SW480 (cell line): ENCODE results near the gene MRAP2.
"Not testable (repeated sequence)": the region's sequence is repeated elsewhere in the genome, so short reads cannot be mapped to it uniquely, and the experiment has no call there.

Experiments
- DNase-seq: peaks from one replicate; pipeline ENCODE4 v3.0.0-alpha.2; 2016; ENCODE audit warnings: low spot score

MRAP2 gene

GRCh38 chr6:84077645-84078044 is 44.1 kb downstream of the MRAP2 start:
- DNase-seq = no peak

- DNase-seq = no peak
These were observed 44.8 kb downstream of the MRAP2 start for GRCh38 chr6:84078335-84078734.

- DNase-seq = no peak
These were observed 47.6 kb downstream of the MRAP2 start for GRCh38 chr6:84081222-84081621.

DNA sequence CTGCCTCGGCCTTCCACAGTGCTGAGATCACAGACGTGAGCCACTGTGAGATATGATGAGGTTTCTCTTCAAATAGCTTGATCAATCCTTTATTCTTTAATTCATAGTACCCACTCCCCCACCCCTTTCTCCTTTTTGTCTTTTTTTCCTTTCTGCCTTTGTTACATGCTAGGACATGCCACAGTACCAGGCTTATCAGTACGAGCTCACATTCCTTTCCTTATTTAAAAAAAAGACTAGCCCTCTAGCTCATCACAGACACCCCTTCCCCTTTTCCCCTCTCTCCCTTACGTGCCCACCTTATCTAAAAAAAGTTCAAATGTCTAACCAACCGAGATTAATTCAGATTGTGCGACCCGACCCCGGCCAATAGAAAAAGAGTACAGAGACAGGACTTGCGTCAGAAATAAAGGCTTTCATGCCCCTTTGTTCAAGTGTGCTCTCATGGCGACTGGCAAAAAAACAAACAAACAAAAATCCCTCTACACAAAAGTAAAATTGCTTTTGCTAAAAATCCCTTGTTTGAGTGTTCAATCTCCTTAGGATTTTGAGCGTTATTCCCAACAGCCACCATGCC is 49.2 kb downstream of the MRAP2 start:
- DNase-seq = no peak

DNA sequence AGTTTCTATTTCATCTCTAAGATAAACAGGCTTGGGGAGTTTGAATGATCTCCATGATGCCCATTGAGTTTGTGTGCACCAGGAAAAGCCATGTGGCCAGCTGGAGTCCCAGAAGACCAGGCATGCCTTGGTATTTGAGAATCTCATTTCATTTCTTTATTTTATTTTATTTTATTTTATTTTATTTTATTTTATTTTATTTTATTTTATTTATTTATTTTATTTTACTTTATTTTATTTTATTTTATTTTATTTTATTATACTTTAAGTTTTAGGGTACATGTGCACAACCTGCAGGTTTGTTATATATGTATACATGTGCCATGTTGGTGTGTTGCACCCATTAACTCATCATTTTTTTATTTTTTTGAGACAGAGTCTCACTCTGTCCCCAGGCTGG is 51.1 kb downstream of the MRAP2 start:
- not testable (repeated sequence) for DNase-seq

GRCh38 chr6:84086056-84086455 is 52.5 kb downstream of the MRAP2 start:
- DNase-seq = no peak

- no peak for DNase-seq
These were observed 53.2 kb downstream of the MRAP2 start for GRCh38 chr6:84086545-84087429.

- DNase-seq = no peak
These were observed 55.5 kb downstream of the MRAP2 start for GRCh38 chr6:84089081-84089480.

DNA sequence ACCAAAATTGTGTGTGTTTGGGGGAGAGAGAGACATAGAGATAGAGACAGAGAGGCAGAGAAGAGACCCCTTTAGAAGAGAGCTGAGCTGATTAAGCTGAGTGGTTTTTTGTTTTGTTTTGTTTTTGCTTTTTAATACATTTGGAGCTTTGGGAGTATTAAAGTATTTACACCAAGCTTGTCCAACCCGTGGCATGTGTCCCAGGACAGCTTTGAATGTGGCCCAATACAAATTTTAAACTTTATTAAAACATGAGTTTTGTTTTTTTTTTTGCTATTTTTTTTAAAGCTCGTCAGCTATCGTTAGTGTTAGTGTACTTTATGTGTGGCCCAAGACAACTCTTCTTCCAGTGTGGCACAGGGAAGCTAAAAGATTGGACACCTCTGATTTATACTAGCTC is 56.0 kb downstream of the MRAP2 start:
- DNase-seq = no peak

GRCh38 chr6:84093441-84094435 is 60.2 kb downstream of the MRAP2 start:
- no peak for DNase-seq

DNA sequence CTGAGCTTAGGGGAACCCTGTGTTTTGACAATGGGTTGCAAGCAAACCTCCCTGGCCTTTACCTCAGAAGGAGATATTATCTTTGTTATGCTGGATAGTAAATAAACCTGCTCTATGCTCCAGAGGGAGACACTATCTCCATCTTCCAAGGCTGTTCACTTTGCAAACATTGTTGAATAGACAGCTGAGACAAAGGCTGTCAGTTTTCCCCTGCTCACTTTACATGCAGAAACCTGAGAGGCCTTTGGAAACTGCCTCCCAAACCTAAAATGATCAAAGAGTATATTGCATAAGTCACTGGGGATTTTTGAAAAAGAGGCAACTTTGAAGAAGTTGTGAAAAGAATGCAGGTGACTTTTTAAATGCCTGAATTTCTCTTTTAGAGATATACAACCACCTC is 61.6 kb downstream of the MRAP2 start:
- DNase-seq = no peak

DNA sequence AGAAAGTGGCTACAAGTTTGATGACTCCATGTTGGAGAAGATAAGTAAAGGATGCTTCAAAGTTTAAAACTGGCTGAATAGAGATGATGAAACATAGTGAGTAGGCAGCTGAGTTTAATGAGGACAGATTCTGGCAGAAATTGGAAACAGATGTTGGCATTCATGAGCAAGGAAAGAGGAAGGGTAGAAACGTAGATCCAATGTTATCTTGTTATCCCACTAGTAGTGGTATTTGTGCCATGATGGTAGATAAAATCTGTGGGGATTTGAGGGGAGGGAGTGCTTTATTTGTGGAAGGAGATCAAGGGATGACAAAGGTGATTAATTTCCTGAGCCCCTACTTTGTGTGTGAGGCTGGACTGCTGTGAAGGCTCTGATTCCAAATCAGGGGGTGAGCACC is 69.5 kb downstream of the MRAP2 start:
- no peak for DNase-seq

DNA sequence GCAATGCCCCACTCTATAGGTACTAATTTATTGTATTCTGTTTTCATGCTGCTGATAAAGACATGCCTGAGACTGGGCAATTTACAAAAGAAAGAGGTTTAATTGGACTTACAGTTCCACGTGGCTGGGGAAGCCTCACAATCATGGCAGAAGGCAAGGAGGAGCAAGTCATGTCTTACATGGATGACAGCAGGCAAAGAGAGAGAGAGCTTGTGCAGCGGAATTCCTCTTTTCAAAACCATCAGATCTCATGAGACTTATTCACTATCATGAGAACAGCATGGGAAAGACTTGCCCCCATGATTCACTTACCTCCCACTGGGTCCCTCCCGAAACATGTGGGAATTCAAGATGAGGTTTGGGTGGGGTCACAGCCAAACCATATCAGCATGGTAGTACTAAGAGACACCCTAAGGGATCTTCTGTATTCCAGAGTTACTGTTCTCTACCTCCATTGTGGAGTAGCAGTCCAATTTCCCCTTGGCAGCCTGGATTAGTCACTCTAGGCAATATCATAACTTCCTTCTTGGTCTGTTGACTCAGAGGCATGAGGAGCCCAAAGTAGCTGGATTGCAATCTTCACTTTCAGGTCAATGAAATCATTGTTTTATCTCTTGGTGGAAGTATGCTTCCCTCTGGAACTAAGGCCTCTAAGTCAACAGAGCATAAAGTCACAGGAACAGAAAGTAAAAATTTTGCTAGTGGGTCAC is 71.8 kb downstream of the MRAP2 start:
- DNase-seq = not testable (repeated sequence)

GRCh38 chr6:84107495-84107894 is 73.9 kb downstream of the MRAP2 start:
- DNase-seq = no peak

DNA sequence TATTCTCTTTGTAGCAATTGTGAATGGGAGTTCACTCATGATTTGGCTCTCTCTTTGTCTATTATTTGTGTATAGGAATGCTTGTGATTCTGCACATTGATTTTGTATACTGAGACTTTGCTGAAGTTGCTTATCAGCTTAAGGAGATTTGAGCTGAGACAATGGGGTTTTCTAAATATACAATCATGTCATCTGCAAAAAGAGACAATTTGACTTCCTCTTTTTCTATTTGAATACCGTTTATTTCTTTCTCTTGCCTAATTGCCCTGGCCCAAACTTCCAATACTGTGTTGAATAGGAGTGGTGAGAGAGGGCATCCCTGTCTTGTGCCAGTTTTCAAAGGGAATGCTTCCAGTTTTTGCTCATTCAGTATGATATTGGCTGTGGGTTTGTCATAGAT is 77.8 kb downstream of the MRAP2 start:
- DNase-seq = not testable (repeated sequence)

DNA sequence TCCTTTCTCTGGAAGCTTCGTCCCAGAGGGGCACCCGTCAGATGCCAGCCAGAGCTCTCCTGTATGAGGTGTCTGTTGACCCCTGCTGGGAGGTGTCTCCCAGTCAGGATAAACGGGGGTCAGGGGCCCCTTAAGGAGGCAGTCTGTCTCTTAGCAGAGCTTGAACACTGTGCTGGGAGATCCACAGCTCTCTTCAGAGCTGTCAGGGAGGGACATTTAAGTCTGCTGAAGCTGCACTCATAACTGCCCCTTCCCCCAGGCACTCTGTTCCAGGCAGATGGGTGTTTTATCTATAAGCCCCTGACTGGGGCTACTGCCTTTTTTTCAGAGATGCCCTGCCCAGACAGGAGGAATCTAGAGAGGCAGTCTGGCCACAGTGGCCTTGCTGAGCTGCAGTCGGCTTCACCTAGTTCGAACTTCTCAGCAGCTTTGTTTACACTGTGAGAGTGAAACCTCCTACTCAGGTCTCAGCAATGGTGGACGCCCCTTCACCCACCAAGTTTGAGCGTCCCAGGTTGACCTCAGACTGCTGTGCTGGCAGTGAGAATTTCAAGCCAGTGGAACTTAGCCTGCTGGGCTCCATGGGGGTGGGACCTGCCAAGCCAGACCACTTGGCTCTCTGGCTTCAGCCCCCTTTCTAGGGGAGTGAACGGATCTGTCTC is 81.5 kb downstream of the MRAP2 start:
- not testable (repeated sequence) for DNase-seq

- DNase-seq = no peak
These were observed 84.6 kb downstream of the MRAP2 start for GRCh38 chr6:84118191-84118590.

DNA sequence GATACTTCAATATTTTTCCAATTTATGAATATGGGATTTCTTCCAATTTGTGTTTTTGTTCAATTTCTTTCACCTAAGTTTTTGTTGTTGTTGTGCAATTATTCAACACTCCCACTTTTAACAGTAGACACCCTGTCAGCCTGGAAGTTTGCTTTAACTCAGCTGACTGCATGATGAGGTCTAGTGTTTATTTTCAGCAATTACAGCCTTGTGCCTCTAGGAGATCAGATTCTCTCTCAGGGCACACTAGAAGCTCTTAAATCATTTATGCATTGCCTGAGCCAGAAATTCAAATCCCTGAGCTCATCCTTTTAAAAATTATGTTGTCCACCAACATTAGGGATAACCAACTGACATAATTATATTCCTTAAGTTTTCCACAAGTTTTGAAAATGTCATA is 85.7 kb downstream of the MRAP2 start:
- no peak for DNase-seq

DNA sequence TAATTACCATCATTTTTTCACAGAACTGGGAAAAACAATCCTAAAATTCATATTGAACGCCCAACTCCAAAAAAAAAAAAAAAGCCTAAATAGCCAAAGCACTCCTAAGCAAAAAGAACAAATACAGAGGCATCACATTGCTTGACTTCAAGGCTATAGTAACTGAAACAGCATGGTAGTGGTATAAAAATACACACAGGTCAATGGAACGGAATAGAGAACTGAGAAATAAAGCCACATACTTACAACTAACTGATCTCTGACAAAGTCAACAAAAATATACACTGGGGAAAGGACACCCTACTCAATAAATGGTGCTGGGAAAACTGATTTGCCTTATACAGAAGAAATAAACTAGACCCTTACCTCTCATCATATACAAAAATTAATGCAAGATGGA is 89.6 kb downstream of the MRAP2 start:
- no peak for DNase-seq

- DNase-seq = not testable (repeated sequence)
These were observed 96.0 kb downstream of the MRAP2 start for GRCh38 chr6:84129588-84129987.

- DNase-seq = not testable (repeated sequence)
These were observed 99.8 kb downstream of the MRAP2 start for GRCh38 chr6:84133385-84133784.
